T47D (cell line): Measurements from ENCODE around the gene MRFAP1L1.

ENCODE experiments used
- DNase-seq, 2 experiments: peaks; one replicate each; pipeline versions ENCODE4 v3.0.0 to v3.0.0-alpha.2; 2011 to 2012; ENCODE audit warnings: low read depth in 1 of 2, low spot score in 1 of 2
- JUND ChIP-seq: IDR thresholded peaks from 2 replicates; pipeline ENCODE4 v1.6.1; 2012; ENCODE audit warnings: low read depth
- in situ Hi-C: cut with HindIII; loops from 2 replicates; pipeline ENCODE4 v1.10.0; 2016; ENCODE audit warnings: low sequenced_read_pairs, low pct_unique_long_range_greater_than_20kb

The MRFAP1L1 gene

DNA sequence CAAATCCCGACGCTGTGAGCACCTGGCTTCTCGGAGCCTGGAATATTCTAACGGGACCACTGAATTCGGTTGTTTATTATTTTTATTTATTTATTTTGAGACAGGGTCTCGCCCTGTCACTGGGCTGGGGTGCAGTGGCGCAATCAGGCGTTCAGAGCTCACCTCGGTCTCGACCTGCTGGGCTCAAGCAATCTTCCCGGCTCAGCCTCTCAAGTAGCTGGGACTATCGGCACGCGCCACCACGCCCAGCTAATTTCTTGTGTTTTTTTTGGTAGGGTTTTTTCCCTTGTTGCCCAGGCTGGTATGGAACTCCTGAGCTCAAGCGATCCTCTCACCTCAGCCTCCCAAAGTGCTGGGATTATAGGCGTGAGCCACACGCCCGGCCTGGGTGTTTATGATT, 37.5 kb downstream of the MRFAP1L1 start:
- DNase-seq, result no peak
- in situ Hi-C loops, result no loop called here
- TF ChIP-seq JUND, result no peak

- no peak for DNase-seq
- in situ Hi-C loops, result no loop called here
- no peak for TF ChIP-seq JUND
Measured at GRCh38 chr4:6671648-6672047, 38.0 kb downstream of the MRFAP1L1 start.

- DNase-seq, result no peak
- in situ Hi-C loops, result no loop called here
- no peak for TF ChIP-seq JUND
Measured at GRCh38 chr4:6668391-6668790, 41.3 kb downstream of the MRFAP1L1 start.

- DNase-seq, result no peak
- in situ Hi-C loops, result no loop called here
- no peak for TF ChIP-seq JUND
Measured at GRCh38 chr4:6665320-6665654, 44.4 kb downstream of the MRFAP1L1 start.

DNA sequence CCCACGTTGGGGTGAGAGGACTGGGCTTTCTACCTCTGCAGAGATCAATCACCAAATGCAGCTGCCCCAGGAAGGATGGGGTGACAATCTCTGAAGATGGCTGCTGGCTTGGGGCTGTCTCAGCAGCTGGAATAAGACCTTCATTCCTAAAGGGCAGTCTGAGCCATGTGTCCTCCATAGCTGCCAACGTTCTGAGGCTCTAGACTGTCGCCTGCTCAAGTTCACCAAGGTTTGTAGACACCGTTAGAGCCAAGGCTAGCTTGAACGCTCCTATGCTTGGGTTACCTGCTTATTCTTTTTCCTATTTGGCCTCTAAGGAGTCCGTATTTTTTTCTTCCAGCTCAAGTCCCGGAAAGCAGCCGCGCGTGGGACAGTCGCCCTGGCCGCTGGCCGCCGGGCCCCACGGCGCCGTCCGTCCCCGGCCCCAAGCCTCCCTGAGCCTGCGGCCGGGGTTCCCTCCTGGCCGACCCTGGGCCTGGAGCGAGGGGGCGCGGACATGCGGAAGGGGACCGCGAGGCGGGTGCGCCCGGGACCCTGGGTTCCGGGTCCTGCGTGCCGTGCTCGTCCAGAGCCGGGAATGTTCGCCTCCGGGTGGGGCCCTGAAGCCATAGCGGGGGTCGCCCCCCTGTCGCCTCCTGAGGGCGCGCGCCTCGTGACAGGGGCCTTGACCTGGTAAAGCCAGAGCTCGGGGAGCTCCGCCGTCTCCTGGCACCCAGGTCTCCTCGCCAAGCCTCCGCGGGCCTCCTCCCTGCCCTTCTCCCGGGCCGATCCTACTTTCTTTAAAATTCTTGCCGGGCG, 45.9 kb downstream of the MRFAP1L1 start:
- no peak for DNase-seq
- TF ChIP-seq JUND, result no peak
- in situ Hi-C loops, result no loop called here

DNA sequence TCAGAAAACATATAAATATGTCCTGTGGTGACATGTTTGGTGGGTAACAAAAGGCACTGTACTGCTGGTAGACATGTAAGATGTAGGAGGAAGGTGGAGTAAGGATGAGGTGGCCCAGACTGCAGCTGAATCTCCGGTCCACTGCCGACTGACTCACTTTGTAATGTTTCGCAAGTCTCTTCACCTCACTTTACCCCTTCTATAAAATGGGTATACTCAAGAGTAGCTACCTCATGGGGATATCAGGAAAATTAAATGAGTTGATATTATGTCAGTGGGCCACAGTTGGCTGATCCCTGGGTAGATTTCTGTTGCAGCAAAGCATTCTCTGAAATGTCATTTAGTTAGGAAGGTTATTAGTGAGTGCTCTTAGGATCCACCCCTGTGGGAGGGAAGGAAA, 47.1 kb downstream of the MRFAP1L1 start:
- in situ Hi-C loops, result no loop called here
- no peak for TF ChIP-seq JUND
- no peak for DNase-seq

- peak in 1 of 2 experiments; percentile 86 for DNase-seq
- no peak for TF ChIP-seq JUND
- in situ Hi-C loops, result no loop called here
Measured at GRCh38 chr4:6660430-6660829, 49.2 kb downstream of the MRFAP1L1 start.

DNA sequence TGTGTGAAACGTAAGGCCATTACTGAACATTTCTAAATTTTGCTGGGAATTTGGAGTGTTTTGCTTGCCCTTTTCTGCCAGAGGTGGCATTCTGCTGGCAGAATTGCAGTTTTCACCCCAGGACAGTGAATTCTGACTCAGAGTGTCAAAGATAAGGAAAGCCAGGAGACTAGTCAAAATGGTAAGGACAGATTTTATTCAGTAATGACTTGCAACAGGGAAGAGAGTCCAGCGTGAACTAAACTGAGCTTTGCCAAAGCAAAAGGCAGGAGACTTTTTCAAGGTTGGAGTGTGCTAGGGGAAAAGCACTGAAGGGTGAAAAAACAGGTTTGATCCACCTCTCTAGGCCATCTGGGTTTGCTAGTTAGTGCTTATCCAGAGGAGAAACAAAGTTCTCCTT, 49.8 kb downstream of the MRFAP1L1 start:
- no peak for TF ChIP-seq JUND
- in situ Hi-C loops, result no loop called here
- DNase-seq, result no peak

DNA sequence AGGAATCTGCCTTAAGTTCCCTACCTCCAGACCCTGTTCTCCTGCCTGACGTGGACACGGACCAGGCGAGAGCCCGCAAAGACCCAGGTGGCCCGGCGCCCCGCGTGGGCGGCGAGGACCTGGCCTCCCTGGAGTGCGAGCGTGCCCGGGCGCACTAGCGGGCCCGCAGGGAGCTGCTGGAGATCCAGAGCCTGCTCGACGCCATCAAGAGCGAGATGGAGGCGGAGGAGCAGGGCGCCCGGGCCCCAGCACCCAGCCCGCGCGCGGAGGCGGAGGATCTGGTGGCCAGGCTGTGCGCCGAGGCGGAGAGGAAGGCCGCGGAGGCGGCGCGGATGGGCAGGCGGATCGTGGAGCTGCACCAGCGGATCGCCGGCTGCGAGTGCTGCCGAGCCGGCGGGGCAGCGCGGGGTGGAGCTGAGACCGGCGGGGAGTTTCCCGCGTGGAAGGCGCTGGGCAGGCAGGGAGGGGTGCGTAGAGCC, 51.0 kb downstream of the MRFAP1L1 start:
- no peak for TF ChIP-seq JUND
- in situ Hi-C loops, result no loop called here
- DNase-seq, result no peak

GRCh38 chr4:6658209-6658595, 51.5 kb downstream of the MRFAP1L1 start:
- TF ChIP-seq JUND, result no peak
- DNase-seq, result no peak
- in situ Hi-C loops, result no loop called here
